Stimulated activated CD4-positive, alpha-beta T cell treated with anti-CD3 and anti-CD28 coated beads, Interleukin-4, amount 100 ng/mL, for 1 hour (primary cell): ENCODE data around the gene MUSK.
"Not testable (repeated sequence)": the region's sequence is repeated elsewhere in the genome, so short reads cannot be mapped to it uniquely, and the experiment has no call there.

Experiments
- DNase-seq: peaks from one replicate; pipeline ENCODE4 v3.0.0-alpha.2; 2020

MUSK gene

GRCh38 chr9:110765926-110766325 is 97.3 kb downstream of the MUSK start:
- no peak for DNase-seq

GRCh38 chr9:110767559-110768063 is 99.0 kb downstream of the MUSK start:
- no peak for DNase-seq

GRCh38 chr9:110768886-110769285 is 100.3 kb downstream of the MUSK start:
- no peak for DNase-seq

- no peak for DNase-seq
Observed at GRCh38 chr9:110769667-110770066, 101.1 kb downstream of the MUSK start.

- DNase-seq, result no peak
Observed at GRCh38 chr9:110775724-110776123, 107.1 kb downstream of the MUSK start.

GRCh38 chr9:110776221-110776620 is 107.6 kb downstream of the MUSK start:
- DNase-seq, result no peak

GRCh38 chr9:110777196-110777875 is 108.7 kb downstream of the MUSK start:
- DNase-seq, result no peak

- no peak for DNase-seq
Observed at GRCh38 chr9:110777876-110778215, 109.3 kb downstream of the MUSK start.

GRCh38 chr9:110782701-110783100 is 114.1 kb downstream of the MUSK start:
- DNase-seq, result no peak

GRCh38 chr9:110784309-110784708 is 115.7 kb downstream of the MUSK start:
- DNase-seq, result no peak

- DNase-seq, result no peak
Observed at GRCh38 chr9:110785166-110785565, 116.6 kb downstream of the MUSK start.

- not testable (repeated sequence) for DNase-seq
Observed at GRCh38 chr9:110788396-110788795, 119.8 kb downstream of the MUSK start.

GRCh38 chr9:110788871-110789270 is 120.3 kb downstream of the MUSK start:
- no peak for DNase-seq

GRCh38 chr9:110797611-110798010 is 129.0 kb downstream of the MUSK start:
- DNase-seq, result no peak

GRCh38 chr9:110799396-110799795 is 130.8 kb downstream of the MUSK start:
- no peak for DNase-seq

GRCh38 chr9:110801426-110801825 is 132.8 kb downstream of the MUSK start:
- no peak for DNase-seq

GRCh38 chr9:110802416-110803035 is 133.9 kb downstream of the MUSK start:
- DNase-seq, result no peak

GRCh38 chr9:110807956-110808598 is 139.5 kb downstream of the MUSK start:
- no peak for DNase-seq

GRCh38 chr9:110808599-110808980 is 140.0 kb downstream of the MUSK start:
- no peak for DNase-seq

- DNase-seq, result no peak
Observed at GRCh38 chr9:110809038-110809595, 140.5 kb downstream of the MUSK start.

- no peak for DNase-seq
Observed at GRCh38 chr9:110810262-110810976, 141.8 kb downstream of the MUSK start.

- DNase-seq, result no peak
Observed at GRCh38 chr9:110812886-110813285, 144.3 kb downstream of the MUSK start.

- DNase-seq, result no peak
Observed at GRCh38 chr9:110814159-110814558, 145.6 kb downstream of the MUSK start.
